Activated naive CD4-positive, alpha-beta T cell treated with anti-CD3 and anti-CD28 coated beads, Interleukin-2, amount 50 U/mL, for 24 hours (primary cell): ENCODE data around the gene POU6F2.

ENCODE experiments used
- H3K27ac Mint-ChIP-seq: one replicate; pipeline ENCODE4 v1.8.0; 2021; ENCODE audit warnings: mild to moderate bottlenecking, mixed read lengths
- H3K27me3 Mint-ChIP-seq: one replicate; pipeline ENCODE4 v1.8.0; 2021; ENCODE audit warnings: mixed read lengths
- H3K36me3 Mint-ChIP-seq: one replicate; pipeline ENCODE4 v1.8.0; 2021; ENCODE audit warnings: mixed read lengths
- H3K4me1 Mint-ChIP-seq: one replicate; pipeline ENCODE4 v1.8.0; 2021; ENCODE audit warnings: mixed read lengths
- H3K4me3 Mint-ChIP-seq: one replicate; pipeline ENCODE4 v1.8.0; 2021; ENCODE audit warnings: mild to moderate bottlenecking, mixed read lengths
- H3K9me3 Mint-ChIP-seq: one replicate; pipeline ENCODE4 v1.8.0; 2021; ENCODE audit warnings: mixed read lengths

Gene POU6F2

GRCh38 chr7:39199951-39200350 is 222.2 kb downstream of the POU6F2 start:
- no peaks in the 10 kb centered on the region for H3K36me3 Mint-ChIP-seq
- no peaks in the 10 kb centered on the region for H3K9me3 Mint-ChIP-seq
- H3K4me1 Mint-ChIP-seq: no peaks in the 10 kb centered on the region
- no peaks in the 10 kb centered on the region for H3K27me3 Mint-ChIP-seq
- no peak overlapping the region for H3K27ac Mint-ChIP-seq
- no peak overlapping the region for H3K4me3 Mint-ChIP-seq

- Mint-ChIP-seq H3K27ac (no peak overlapping the region), H3K4me3 (no peak overlapping the region), H3K4me1 (no peaks in the 10 kb centered on the region), H3K27me3 (no peaks in the 10 kb centered on the region), H3K9me3 (no peaks in the 10 kb centered on the region), H3K36me3 (no peaks in the 10 kb centered on the region)
Observed at GRCh38 chr7:39202041-39202440, 224.3 kb downstream of the POU6F2 start.

DNA sequence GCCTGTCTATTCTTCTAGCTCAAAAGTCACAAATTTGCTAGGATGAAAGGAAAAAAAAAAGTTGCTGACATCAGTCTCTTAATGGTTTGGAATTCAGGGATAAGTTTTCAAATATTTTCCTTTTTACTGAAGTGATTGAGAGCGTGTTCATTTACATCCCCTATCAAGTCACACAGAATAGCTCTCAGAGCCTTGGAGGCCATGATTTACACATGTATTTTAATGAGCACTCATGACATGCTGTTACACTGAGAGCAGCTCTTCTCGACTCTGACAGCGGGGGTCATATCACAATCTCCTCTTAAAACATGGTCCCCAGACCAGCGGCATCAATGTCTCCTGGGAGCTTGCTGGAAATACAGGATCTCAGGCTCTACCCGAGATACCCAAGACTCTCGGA is 232.7 kb downstream of the POU6F2 start:
- Mint-ChIP-seq H3K9me3 (no peaks in the 10 kb centered on the region), H3K4me1 (no peaks in the 10 kb centered on the region), H3K27me3 (peaks cover 2% of the 10 kb centered on the region), H3K36me3 (no peaks in the 10 kb centered on the region), H3K4me3 (no peak overlapping the region), H3K27ac (no peak overlapping the region)

GRCh38 chr7:39211581-39211980 is 233.9 kb downstream of the POU6F2 start:
- H3K9me3 Mint-ChIP-seq: no peaks in the 10 kb centered on the region
- H3K4me1 Mint-ChIP-seq: no peaks in the 10 kb centered on the region
- H3K4me3 Mint-ChIP-seq: no peak overlapping the region
- peaks cover 2% of the 10 kb centered on the region for H3K27me3 Mint-ChIP-seq
- no peak overlapping the region for H3K27ac Mint-ChIP-seq
- H3K36me3 Mint-ChIP-seq: no peaks in the 10 kb centered on the region

- Mint-ChIP-seq H3K27me3 (peaks cover 2% of the 10 kb centered on the region), H3K4me3 (no peak overlapping the region), H3K4me1 (no peaks in the 10 kb centered on the region), H3K27ac (no peak overlapping the region), H3K9me3 (no peaks in the 10 kb centered on the region), H3K36me3 (no peaks in the 10 kb centered on the region)
Observed at GRCh38 chr7:39212876-39213275, 235.2 kb downstream of the POU6F2 start.

DNA sequence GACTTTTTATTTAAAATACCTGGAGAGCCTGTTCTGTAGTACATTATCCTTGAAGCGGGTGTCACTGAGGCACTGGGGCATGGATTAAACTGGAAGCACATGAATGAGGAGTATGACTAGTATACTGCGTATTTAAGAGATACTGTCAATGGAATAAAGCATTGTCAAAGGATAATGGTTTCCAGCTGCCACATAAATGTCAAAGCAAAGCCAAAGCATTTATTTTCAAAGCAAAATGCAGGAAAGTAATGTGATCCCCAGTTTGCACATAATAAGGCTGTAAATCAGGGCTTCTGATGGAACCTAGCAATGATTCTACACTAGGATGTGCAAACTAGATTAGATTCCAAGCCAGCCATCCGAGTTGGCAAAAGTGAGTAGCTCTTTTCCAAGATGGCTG is 240.1 kb downstream of the POU6F2 start:
- Mint-ChIP-seq H3K4me3 (no peak overlapping the region), H3K27ac (no peak overlapping the region), H3K9me3 (no peaks in the 10 kb centered on the region), H3K4me1 (no peaks in the 10 kb centered on the region), H3K36me3 (no peaks in the 10 kb centered on the region), H3K27me3 (peaks cover 2% of the 10 kb centered on the region)

GRCh38 chr7:39219869-39220268 is 242.2 kb downstream of the POU6F2 start:
- H3K4me1 Mint-ChIP-seq: no peaks in the 10 kb centered on the region
- H3K27ac Mint-ChIP-seq: no peak overlapping the region
- no peak overlapping the region for H3K4me3 Mint-ChIP-seq
- peaks cover under 1% of the 10 kb centered on the region for H3K27me3 Mint-ChIP-seq
- H3K9me3 Mint-ChIP-seq: no peaks in the 10 kb centered on the region
- H3K36me3 Mint-ChIP-seq: no peaks in the 10 kb centered on the region

- no peak overlapping the region for H3K4me3 Mint-ChIP-seq
- H3K27me3 Mint-ChIP-seq: peaks cover 1% of the 10 kb centered on the region
- H3K9me3 Mint-ChIP-seq: no peaks in the 10 kb centered on the region
- H3K27ac Mint-ChIP-seq: no peak overlapping the region
- no peaks in the 10 kb centered on the region for H3K36me3 Mint-ChIP-seq
- no peaks in the 10 kb centered on the region for H3K4me1 Mint-ChIP-seq
Observed at GRCh38 chr7:39221901-39222300, 244.2 kb downstream of the POU6F2 start.

DNA sequence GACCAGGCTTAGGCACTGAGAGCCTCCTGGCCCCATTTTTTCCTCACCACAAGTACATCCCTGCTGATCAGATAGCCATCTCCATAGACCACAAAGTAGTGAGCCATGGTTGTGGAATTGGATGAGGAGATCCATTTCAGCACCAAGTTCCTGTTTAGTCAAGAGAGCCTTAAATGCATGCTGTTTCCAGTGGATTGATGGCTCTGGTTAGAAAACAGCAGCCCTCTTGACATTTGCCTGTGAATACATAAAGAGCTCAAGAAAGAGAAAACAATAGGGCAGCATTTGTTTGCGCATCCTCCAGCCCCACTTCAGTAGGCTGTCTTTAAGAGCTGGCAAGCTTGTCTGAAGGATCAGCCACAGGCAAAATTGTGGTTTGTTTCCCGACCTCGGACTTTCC is 251.2 kb downstream of the POU6F2 start:
- no peak overlapping the region for H3K4me3 Mint-ChIP-seq
- H3K4me1 Mint-ChIP-seq: no peaks in the 10 kb centered on the region
- H3K27me3 Mint-ChIP-seq: peaks cover 2% of the 10 kb centered on the region
- H3K36me3 Mint-ChIP-seq: no peaks in the 10 kb centered on the region
- no peak overlapping the region for H3K27ac Mint-ChIP-seq
- no peaks in the 10 kb centered on the region for H3K9me3 Mint-ChIP-seq

DNA sequence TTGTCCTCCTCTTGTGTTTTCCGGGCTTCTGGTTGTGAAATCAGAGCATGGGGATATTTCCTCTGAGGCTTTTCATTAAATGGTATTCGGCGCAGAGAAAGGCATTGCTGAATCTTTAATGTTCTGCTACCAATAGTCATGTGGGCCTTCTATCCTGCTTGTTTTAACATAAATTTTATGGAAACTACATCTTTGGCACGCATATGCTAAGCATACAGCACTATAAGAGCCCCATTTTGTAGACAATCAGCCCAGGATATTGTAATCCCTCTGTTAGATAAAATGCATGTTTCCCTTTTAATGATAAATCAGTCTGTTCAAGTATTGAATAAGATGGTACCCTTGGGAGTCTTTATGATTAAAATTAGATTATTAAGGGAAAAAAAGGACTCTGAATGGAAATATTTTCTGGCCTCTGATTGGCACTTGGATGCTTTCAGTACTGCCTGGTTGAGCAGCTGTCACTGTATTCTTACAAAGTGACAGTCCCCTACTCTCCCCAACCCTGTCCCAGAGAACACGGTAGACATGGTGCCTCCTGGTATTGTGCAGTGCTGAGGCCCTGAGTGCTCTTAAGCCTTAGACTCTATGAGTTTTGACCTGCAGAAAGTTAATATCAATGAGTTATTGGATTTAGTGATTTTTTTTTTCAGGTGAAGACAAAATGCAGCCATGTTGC is 256.3 kb downstream of the POU6F2 start:
- Mint-ChIP-seq H3K4me3 (no peak overlapping the region), H3K27ac (no peak overlapping the region), H3K27me3 (no peaks in the 10 kb centered on the region), H3K36me3 (no peaks in the 10 kb centered on the region), H3K4me1 (no peaks in the 10 kb centered on the region), H3K9me3 (no peaks in the 10 kb centered on the region)

GRCh38 chr7:39238234-39238869 is 260.6 kb downstream of the POU6F2 start:
- Mint-ChIP-seq H3K27ac (no peak overlapping the region), H3K27me3 (peaks cover 3% of the 10 kb centered on the region), H3K4me1 (no peaks in the 10 kb centered on the region), H3K9me3 (peaks cover 11% of the 10 kb centered on the region), H3K4me3 (no peak overlapping the region), H3K36me3 (peaks cover 2% of the 10 kb centered on the region)

GRCh38 chr7:39240864-39241263 is 263.2 kb downstream of the POU6F2 start:
- Mint-ChIP-seq H3K4me1 (no peaks in the 10 kb centered on the region), H3K4me3 (no peak overlapping the region), H3K27me3 (peaks cover 3% of the 10 kb centered on the region), H3K9me3 (peaks cover 11% of the 10 kb centered on the region), H3K36me3 (peaks cover 2% of the 10 kb centered on the region), H3K27ac (no peak overlapping the region)

- H3K27ac Mint-ChIP-seq: no peak overlapping the region
Observed at GRCh38 chr7:39247576-39247975, 269.9 kb downstream of the POU6F2 start.

DNA sequence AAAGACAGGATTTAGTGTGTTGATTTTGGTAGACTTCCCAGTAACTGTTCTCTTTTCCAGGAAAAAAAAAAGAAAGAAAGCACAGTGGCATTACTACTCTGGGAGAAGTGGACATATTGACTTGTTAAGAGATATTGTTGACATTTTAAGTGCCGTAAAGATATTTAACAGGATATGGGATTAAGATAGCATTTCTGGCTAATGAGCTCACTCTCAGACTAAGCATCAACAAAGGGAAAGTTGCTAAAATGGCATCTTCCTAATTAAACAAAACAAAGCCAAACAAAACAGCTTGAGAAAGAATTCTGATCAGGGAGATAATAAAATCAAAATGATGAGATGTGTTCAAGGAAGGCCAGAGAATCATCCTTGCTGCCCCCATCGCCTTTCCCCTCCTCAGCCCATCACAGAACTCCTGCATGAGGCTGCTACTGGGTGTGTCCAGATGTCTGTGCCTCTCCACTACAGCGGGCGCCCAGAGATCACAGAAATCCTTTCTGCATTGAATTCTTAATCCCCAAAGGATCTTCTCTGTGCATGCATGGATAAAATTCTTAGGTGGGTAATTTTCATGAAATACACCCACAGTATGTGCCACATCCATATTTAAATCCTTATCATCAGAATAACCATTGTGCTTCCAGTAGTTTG is 270.5 kb downstream of the POU6F2 start:
- Mint-ChIP-seq H3K4me3 (no peak overlapping the region), H3K9me3 (no peaks in the 10 kb centered on the region), H3K36me3 (no peaks in the 10 kb centered on the region), H3K27ac (no peak overlapping the region), H3K27me3 (peaks cover 3% of the 10 kb centered on the region), H3K4me1 (no peaks in the 10 kb centered on the region)

More at GRCh38 chr7:39247576-39247975, 269.9 kb downstream of the POU6F2 start:
- Mint-ChIP-seq H3K27me3 (peaks cover 3% of the 10 kb centered on the region), H3K4me3 (no peak overlapping the region), H3K4me1 (no peaks in the 10 kb centered on the region), H3K36me3 (no peaks in the 10 kb centered on the region), H3K9me3 (peaks cover 3% of the 10 kb centered on the region)

DNA sequence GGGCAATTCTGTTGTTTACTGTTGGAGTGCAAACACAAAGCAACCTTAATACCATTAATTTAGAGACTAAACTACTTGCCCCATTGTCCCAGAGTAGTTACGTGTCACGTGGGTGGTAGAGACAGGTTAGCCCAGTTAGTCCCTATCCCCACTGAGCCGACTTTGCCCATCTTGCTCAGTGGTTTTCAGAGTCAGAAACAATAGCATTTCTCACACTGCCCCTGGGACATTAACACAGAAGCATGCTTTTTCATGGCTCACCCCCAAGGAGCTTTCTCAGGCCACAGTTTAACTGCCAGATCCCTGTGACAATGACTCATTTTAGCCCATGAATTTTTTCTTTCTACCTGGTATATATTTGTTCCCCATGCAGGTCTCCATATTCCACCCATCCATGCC is 271.0 kb downstream of the POU6F2 start:
- Mint-ChIP-seq H3K4me1 (no peaks in the 10 kb centered on the region), H3K4me3 (no peak overlapping the region), H3K27me3 (peaks cover 3% of the 10 kb centered on the region), H3K36me3 (no peaks in the 10 kb centered on the region), H3K9me3 (no peaks in the 10 kb centered on the region), H3K27ac (no peak overlapping the region)

DNA sequence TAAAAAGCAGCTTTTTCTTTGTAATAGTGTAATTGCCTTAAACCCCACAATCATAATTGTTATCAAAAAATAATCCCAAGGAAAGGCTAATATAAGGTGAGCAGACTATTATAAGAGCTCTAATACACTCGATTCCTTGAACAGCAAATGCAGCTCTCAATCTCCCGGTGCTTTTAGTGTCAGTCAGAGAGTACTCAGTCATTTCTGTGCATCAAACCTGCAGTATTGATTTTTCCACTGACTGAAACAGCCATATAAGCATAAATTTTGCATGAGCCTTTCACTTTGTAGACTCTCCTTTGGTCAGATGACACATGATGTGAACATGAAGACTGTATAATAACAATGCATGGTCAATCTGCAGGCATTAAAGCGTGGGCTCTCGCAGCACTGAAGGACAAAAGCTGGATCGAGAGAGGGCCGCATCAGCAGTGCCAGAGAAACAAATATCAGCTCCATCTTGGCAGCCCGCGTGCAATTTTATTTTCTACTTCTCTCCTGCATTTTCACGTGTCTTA is 272.0 kb downstream of the POU6F2 start:
- H3K36me3 Mint-ChIP-seq: no peaks in the 10 kb centered on the region
- H3K4me1 Mint-ChIP-seq: no peaks in the 10 kb centered on the region
- no peak overlapping the region for H3K4me3 Mint-ChIP-seq
- H3K27me3 Mint-ChIP-seq: peaks cover 3% of the 10 kb centered on the region
- H3K27ac Mint-ChIP-seq: no peak overlapping the region
- no peaks in the 10 kb centered on the region for H3K9me3 Mint-ChIP-seq
